ENCODE data around the gene RPL31.

The RPL31 gene

DNA sequence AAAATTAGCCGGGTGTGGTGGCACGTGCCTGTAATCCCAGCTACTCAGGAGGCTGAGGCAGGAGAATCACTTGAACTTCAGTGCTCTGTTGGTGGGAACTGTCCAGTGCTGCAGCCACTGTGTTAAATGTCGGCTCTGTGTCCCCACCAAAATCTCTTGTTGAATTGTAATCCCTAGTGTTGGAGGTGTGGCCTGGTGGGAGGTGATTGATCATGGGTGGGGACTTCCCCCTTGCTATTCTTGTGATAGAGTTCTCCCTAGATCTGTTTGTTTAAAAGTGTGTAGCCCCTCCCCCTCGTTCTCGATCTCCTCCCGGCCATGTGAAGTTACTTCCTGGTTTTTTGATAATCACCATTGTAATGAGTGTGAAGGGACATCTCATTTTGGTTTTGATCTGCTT is 9.8 kb upstream of the RPL31 start:
- TF ChIP-seq, protein P1, sequence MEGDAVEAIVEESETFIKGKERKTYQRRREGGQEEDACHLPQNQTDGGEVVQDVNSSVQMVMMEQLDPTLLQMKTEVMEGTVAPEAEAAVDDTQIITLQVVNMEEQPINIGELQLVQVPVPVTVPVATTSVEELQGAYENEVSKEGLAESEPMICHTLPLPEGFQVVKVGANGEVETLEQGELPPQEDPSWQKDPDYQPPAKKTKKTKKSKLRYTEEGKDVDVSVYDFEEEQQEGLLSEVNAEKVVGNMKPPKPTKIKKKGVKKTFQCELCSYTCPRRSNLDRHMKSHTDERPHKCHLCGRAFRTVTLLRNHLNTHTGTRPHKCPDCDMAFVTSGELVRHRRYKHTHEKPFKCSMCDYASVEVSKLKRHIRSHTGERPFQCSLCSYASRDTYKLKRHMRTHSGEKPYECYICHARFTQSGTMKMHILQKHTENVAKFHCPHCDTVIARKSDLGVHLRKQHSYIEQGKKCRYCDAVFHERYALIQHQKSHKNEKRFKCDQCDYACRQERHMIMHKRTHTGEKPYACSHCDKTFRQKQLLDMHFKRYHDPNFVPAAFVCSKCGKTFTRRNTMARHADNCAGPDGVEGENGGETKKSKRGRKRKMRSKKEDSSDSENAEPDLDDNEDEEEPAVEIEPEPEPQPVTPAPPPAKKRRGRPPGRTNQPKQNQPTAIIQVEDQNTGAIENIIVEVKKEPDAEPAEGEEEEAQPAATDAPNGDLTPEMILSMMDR (conservative IDR thresholded peaks at IDR 0.05; ENCODE audit: low read length), result no peak
- DNase-seq (ENCODE audit: low read depth), result no peak
- no peak overlapping the region for H3K4me3 ChIP-seq (ENCODE audit: low read length)

DNA sequence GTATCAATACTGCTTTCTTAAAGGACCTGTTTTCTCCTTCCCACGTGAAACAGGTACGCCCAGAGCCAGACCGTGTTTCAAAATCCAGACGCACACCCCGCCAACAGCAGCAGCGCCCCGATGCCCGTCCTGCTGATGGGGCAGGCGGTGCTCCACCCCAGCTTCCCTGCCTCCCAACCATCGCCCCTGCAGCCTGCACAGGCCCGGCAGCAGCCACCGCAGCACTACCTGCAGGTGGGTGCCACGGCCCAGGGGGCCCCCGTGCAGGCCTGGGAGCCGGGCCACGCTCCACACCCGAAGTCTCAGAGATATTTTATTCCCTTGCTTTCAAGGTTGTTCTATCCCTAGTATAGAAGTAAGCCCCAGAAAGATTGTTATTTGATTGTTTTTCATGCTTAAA is 8.8 kb upstream of the RPL31 start:
- DNase-seq (ENCODE audit: low read depth), result no peak
- no peak overlapping the region for H3K4me3 ChIP-seq (ENCODE audit: low read length)
- TF ChIP-seq, protein P1 (conservative IDR thresholded peaks at IDR 0.05; ENCODE audit: low read length), result no peak

DNA sequence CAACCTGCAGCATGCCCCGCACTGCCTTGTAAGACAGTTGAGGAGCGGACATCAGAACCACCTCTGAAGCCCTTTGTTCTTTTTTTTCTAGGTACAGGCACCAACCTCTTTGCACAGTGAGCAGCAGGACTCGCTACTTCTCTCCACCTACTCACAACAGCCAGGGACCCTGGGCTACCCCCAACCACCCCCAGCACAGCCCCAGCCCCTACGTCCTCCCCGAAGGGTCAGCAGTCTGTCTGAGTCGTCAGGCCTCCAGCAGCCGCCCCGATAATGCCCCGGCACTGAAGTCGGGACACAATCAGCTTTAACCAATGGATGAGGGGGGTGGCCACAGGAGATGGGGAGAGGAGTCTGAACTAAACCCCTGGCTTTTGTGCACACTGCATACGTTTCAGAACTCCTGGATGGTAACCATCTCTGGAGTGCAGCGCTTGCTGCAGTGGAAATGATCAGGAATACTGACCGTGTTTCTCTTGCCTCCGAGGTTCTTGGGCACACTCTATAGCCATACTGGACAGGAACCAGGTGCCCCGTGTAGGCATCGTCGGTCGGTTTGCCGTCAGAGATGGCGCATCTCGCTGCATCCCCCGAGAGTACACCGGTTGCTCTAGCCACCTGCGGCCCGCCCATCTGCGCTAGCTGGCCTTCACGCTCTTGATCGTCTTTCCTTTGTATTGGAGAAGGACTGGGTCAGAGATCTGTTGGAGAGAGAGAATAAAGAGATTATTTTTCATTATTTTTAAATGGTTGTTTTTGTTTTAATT is 6.6 kb upstream of the RPL31 start:
- no peak overlapping the region for H3K4me3 ChIP-seq (ENCODE audit: low read length)
- no peak for DNase-seq (ENCODE audit: low read depth)
- TF ChIP-seq, protein P1 (conservative IDR thresholded peaks at IDR 0.05; ENCODE audit: low read length), result no peak

DNA sequence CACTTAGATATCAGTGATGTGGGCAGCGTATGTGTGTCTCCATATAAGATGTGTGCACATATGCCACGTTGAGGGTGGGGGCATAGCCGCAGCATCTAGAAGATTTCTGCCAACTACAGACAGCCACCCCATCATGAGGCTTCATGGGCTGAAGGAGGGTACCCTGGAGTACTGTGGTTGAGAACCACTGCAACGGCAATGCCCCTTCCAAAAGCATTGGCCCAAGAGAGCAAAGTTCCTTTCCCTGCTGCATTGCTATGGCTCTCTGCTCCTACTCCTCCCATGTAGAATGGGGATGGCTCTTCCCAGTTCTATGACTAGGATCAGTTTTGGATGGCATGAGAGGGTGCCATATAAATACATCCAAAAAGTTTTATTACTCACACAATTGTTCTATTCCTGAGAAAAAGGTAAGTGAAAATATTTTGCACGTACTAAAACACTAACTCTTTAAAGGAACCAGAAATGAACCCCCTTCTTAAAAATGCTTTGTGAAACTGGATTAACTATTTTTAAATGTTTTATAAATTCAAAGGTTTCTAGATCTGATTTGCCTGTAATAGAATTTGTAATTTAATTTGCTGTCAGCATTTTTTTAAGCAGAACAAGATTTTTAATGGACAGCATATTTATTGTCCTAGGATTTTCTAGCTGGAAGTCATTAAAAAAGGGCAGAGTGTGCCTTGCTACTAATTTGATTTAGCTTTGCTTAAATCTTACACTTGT is 4.4 kb upstream of the RPL31 start:
- H3K4me3 ChIP-seq (ENCODE audit: low read length), result no peak overlapping the region
- no peak for DNase-seq (ENCODE audit: low read depth)
- TF ChIP-seq, protein P1 (conservative IDR thresholded peaks at IDR 0.05; ENCODE audit: low read length), result no peak

DNA sequence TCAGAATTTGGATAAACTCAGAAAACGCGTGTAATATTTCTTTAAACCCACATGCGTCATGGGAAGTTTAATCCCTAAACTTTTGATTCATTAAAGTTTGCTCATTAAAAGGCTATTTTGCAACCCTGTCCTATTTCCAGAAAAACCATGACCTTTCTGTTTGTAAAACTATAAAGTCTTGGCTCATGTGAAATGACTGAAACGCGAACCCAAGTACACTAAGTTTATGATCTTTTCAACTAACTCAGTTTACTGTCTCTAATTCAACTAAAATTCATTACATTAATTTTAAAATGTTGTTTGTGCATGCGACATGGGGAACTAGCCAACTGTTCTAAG is 3.9 kb upstream of the RPL31 start:
- H3K4me3 ChIP-seq (ENCODE audit: low read length), result no peak overlapping the region
- TF ChIP-seq, protein P1 (conservative IDR thresholded peaks at IDR 0.05; ENCODE audit: low read length), result no peak
- DNase-seq (ENCODE audit: low read depth), result no peak

DNA sequence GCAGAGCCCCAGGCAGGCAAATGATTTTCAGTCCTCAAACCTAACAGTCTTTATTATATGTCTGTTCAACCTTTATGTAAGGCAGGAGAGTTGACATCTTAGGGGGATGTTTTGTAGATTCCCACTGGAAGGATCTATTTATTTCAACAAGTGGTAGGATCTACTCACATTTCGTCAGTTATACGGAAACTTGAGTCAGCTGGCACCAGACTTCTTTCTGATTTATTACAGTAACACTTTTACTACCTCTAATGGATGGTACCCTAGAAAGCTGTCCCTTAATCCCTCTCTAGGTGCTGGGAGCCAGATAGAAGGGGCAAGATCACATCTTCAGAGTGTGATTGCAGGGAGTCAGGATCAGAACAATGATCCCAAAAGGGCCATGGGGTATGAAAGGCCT is 2.1 kb upstream of the RPL31 start:
- no peak for DNase-seq (ENCODE audit: low read depth)
- TF ChIP-seq, protein P1 (conservative IDR thresholded peaks at IDR 0.05; ENCODE audit: low read length), result no peak
- H3K4me3 ChIP-seq (ENCODE audit: low read length), result no peak overlapping the region
